H9 (cell line): Measurements from ENCODE around the gene HOMER3. TPM values are rescaled to one million over a fixed set of nuclear protein-coding genes. Genes with fewer than 3 reads are reported as not detected.

Experiments
- DNase-seq: peaks from one replicate; pipeline ENCODE4 v3.0.0-alpha.2; 2017
- H2AFZ ChIP-seq: one replicate; pipeline ENCODE4 v1.6.1; 2013; ENCODE audit warnings: mild to moderate bottlenecking, low read length, control low read depth, moderate library complexity
- H2AK5ac ChIP-seq: 2 replicates; pipeline ENCODE4 v1.6.1; 2013; ENCODE audit warnings: low read length, control low read depth, mixed read lengths; ENCODE audit not compliant: insufficient read length
- H2BK120ac ChIP-seq: one replicate; pipeline ENCODE4 v1.6.1; 2013; ENCODE audit warnings: low read depth, mild to moderate bottlenecking, low read length, control low read depth, inconsistent platforms; ENCODE audit not compliant: poor library complexity, severe bottlenecking
- H2BK12ac ChIP-seq: 2 replicates; pipeline ENCODE4 v1.6.1; 2013; ENCODE audit warnings: low read length, control low read depth, mixed read lengths, low read depth; ENCODE audit not compliant: insufficient read length
- H2BK15ac ChIP-seq: 2 replicates; pipeline ENCODE4 v1.6.1; 2013; ENCODE audit warnings: low read depth, low read length, control low read depth
- H2BK20ac ChIP-seq: one replicate; pipeline ENCODE4 v1.6.1; 2013; ENCODE audit warnings: low read depth, mild to moderate bottlenecking, low read length, control low read depth, inconsistent platforms; ENCODE audit not compliant: poor library complexity, severe bottlenecking
- H2BK5ac ChIP-seq: 2 replicates; pipeline ENCODE4 v1.6.1; 2013; ENCODE audit warnings: low read length, control low read depth, mixed read lengths; ENCODE audit not compliant: insufficient read length
- H3K14ac ChIP-seq: 2 replicates; pipeline ENCODE4 v1.6.1; 2013; ENCODE audit warnings: low read length, control low read depth; ENCODE audit not compliant: insufficient read depth
- H3K18ac ChIP-seq: 2 replicates; pipeline ENCODE4 v1.6.1; 2013; ENCODE audit warnings: low read depth, mild to moderate bottlenecking, mixed read lengths, low read length, control low read depth; ENCODE audit not compliant: insufficient read length
- H3K23ac ChIP-seq: 2 replicates; pipeline ENCODE4 v1.6.1; 2013; ENCODE audit warnings: low read length, control low read depth, mixed read lengths, low read depth; ENCODE audit not compliant: insufficient read length
- H3K23me2 ChIP-seq: 2 replicates; pipeline ENCODE4 v1.6.1; 2013; ENCODE audit warnings: low read depth, mild to moderate bottlenecking, mixed read lengths, low read length, control low read depth; ENCODE audit not compliant: insufficient read length, poor library complexity, severe bottlenecking
- H3K27ac ChIP-seq: 2 replicates; pipeline ENCODE4 v1.5.1; 2013; ENCODE audit warnings: low read length, control low read depth, mixed read lengths, low read depth; ENCODE audit not compliant: insufficient read length
- H3K27me3 ChIP-seq: 2 replicates; pipeline ENCODE4 v1.6.1; 2013; ENCODE audit warnings: low read length, control low read depth, inconsistent platforms; ENCODE audit not compliant: insufficient read depth
- H3K4ac ChIP-seq: 2 replicates; pipeline ENCODE4 v1.6.1; 2013; ENCODE audit warnings: low read depth, mild to moderate bottlenecking, control low read depth, inconsistent platforms, low read length, moderate library complexity
- H3K4me1 ChIP-seq: 2 replicates; pipeline ENCODE4 v1.6.1; 2013; ENCODE audit warnings: low read length, control low read depth, inconsistent platforms; ENCODE audit not compliant: insufficient read depth
- H3K4me2 ChIP-seq: 2 replicates; pipeline ENCODE4 v1.6.1; 2013; ENCODE audit warnings: low read length, control low read depth, mixed read lengths; ENCODE audit not compliant: insufficient read length, insufficient read depth
- H3K56ac ChIP-seq: 2 replicates; pipeline ENCODE4 v1.6.1; 2013; ENCODE audit warnings: low read depth, mild to moderate bottlenecking, mixed read lengths, low read length, control low read depth; ENCODE audit not compliant: insufficient read length
- H3K79me1 ChIP-seq: 2 replicates; pipeline ENCODE4 v1.6.1; 2013; ENCODE audit warnings: low read depth, mild to moderate bottlenecking, moderate library complexity, low read length, control low read depth, inconsistent platforms; ENCODE audit not compliant: insufficient read depth, poor library complexity, severe bottlenecking
- H3K79me2 ChIP-seq: 2 replicates; pipeline ENCODE4 v1.6.1; 2013; ENCODE audit warnings: low read length, control low read depth, inconsistent platforms; ENCODE audit not compliant: insufficient read depth
- H3K9ac ChIP-seq: 2 replicates; pipeline ENCODE4 v1.6.1; 2013; ENCODE audit warnings: low read length, control low read depth, mixed read lengths; ENCODE audit not compliant: insufficient read length; ENCODE audit errors: extremely low read depth
- H3K9me3 ChIP-seq: one replicate; pipeline ENCODE4 v1.6.1; 2013; ENCODE audit warnings: low read depth, low read length, inconsistent platforms; ENCODE audit not compliant: control insufficient read depth
- H3T11ph ChIP-seq: one replicate; pipeline ENCODE4 v1.6.1; 2013; ENCODE audit warnings: mild to moderate bottlenecking, low read length, control low read depth, inconsistent platforms
- H4K20me1 ChIP-seq: one replicate; pipeline ENCODE4 v1.6.1; 2013; ENCODE audit not compliant: control insufficient read depth, insufficient read length, insufficient read depth
- H4K5ac ChIP-seq: 2 replicates; pipeline ENCODE4 v1.6.1; 2013; ENCODE audit warnings: low read depth, mild to moderate bottlenecking, mixed read lengths, low read length, control low read depth; ENCODE audit not compliant: insufficient read length
- H4K8ac ChIP-seq: replicated peaks from 2 replicates; pipeline ENCODE4 v1.6.1; 2013; ENCODE audit warnings: low read length, control low read depth, mixed read lengths, low read depth; ENCODE audit not compliant: insufficient read length
- H4K91ac ChIP-seq: 2 replicates; pipeline ENCODE4 v1.6.1; 2013; ENCODE audit warnings: low read depth, mild to moderate bottlenecking, moderate library complexity, mixed read lengths, low read length, control low read depth; ENCODE audit not compliant: insufficient read length
- H3K27ac Mint-ChIP-seq, 3 experiments: 2 replicates in 2 of 3; 3 replicates in 1 of 3; pipeline ENCODE4 v1.8.0; 2020 to 2021; ENCODE audit warnings: mixed read lengths in 3 of 3, mild to moderate bottlenecking in 1 of 3, moderate library complexity in 1 of 3
- H3K27me3 Mint-ChIP-seq: 2 replicates; pipeline ENCODE4 v1.8.0; 2021; ENCODE audit warnings: low read depth, mild to moderate bottlenecking, moderate library complexity, mixed read lengths
- H3K36me3 Mint-ChIP-seq, 3 experiments: 2 replicates in 2 of 3; 3 replicates in 1 of 3; pipeline ENCODE4 v1.8.0; 2020 to 2021; ENCODE audit warnings: low read depth in 3 of 3, mixed read lengths in 3 of 3; ENCODE audit not compliant: insufficient read depth in 1 of 3
- H3K4me1 Mint-ChIP-seq, 2 experiments: 2 replicates each; pipeline ENCODE4 v1.8.0; 2020; ENCODE audit warnings: mixed read lengths in 2 of 2
- H3K4me3 Mint-ChIP-seq, 2 experiments: 2 replicates in 1 of 2; 3 replicates in 1 of 2; pipeline ENCODE4 v1.8.0; 2020 to 2021; ENCODE audit warnings: mild to moderate bottlenecking in 2 of 2, mixed read lengths in 2 of 2, moderate library complexity in 1 of 2
- H3K9me3 Mint-ChIP-seq, 2 experiments: 2 replicates in 1 of 2; 3 replicates in 1 of 2; pipeline ENCODE4 v1.8.0; 2020; ENCODE audit warnings: mild to moderate bottlenecking in 2 of 2, mixed read lengths in 2 of 2, moderate library complexity in 1 of 2
- WGBS: extraction: QIAGEN DNeasy Blood & Tissue Kit; methylation state at CpG from one replicate; pipeline ENCODE4 v1.1.7; 2013; ENCODE audit warnings: missing lambda C conversion rate, low lambda C conversion rate, mixed read lengths; ENCODE audit not compliant: insufficient read length; ENCODE audit errors: extremely low coverage; 5-methylcytosine and 5-hydroxymethylcytosine counted together
- total RNA-seq: library from RNA; stranded (reverse); gene quantifications from 2 replicates; pipeline ENCODE4 v1.2.1, GENCODE V29; 2021
- TF ChIP-seq, protein P1 (sequence below): fragments of 200-600 bp; sonication (generic); conservative IDR thresholded peaks from 3 replicates; pipeline ENCODE4 v1.8.0; 2021; ENCODE audit warnings: antibody characterized with exemption, mild to moderate bottlenecking

The HOMER3 gene
- total RNA-seq, 1 experiment from 2014 or later = 20.2 TPM

DNA sequence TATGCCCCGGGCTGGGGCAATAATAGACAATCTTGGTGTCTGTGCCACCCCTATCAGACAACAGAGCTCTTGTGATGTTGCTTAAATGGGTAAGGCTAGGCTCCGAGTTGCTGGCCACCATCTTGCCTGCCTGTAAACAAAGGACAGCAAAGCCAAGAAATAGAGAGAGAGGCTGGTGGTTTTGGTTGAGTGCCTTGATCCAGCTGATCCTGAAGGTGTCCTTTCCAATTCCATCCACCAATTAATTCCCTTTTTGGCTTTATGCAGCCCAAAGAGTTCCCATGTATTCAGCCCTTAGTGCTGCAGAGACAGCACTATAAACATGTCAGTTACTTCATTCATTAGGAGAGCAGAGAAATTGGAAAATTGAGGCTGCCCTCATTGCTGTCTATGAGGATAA lies 41.7 kb upstream of the HOMER3 start:
- H3K23me2 ChIP-seq = no peaks in the 10 kb centered on the region
- no peak overlapping the region for H3K18ac ChIP-seq
- no peak overlapping the region for H3K23ac ChIP-seq
- H4K91ac ChIP-seq = no peak overlapping the region
- H2BK5ac ChIP-seq = no peak overlapping the region
- H3K79me2 ChIP-seq = no peaks in the 10 kb centered on the region
- H3K4me3 Mint-ChIP-seq = no peak overlapping the region
- H3K9me3 Mint-ChIP-seq = no peaks in the 10 kb centered on the region
- H3T11ph ChIP-seq = no peak overlapping the region
- H3K9me3 ChIP-seq = no peaks in the 10 kb centered on the region
- H3K79me1 ChIP-seq = no peaks in the 10 kb centered on the region
- no peak for DNase-seq
- H3K36me3 Mint-ChIP-seq = no peaks in the 10 kb centered on the region
- TF ChIP-seq, protein P1, sequence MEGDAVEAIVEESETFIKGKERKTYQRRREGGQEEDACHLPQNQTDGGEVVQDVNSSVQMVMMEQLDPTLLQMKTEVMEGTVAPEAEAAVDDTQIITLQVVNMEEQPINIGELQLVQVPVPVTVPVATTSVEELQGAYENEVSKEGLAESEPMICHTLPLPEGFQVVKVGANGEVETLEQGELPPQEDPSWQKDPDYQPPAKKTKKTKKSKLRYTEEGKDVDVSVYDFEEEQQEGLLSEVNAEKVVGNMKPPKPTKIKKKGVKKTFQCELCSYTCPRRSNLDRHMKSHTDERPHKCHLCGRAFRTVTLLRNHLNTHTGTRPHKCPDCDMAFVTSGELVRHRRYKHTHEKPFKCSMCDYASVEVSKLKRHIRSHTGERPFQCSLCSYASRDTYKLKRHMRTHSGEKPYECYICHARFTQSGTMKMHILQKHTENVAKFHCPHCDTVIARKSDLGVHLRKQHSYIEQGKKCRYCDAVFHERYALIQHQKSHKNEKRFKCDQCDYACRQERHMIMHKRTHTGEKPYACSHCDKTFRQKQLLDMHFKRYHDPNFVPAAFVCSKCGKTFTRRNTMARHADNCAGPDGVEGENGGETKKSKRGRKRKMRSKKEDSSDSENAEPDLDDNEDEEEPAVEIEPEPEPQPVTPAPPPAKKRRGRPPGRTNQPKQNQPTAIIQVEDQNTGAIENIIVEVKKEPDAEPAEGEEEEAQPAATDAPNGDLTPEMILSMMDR = no peak
- H2BK20ac ChIP-seq = no peak overlapping the region
- H3K56ac ChIP-seq = no peak overlapping the region
- H3K14ac ChIP-seq = no peak overlapping the region
- H3K27ac ChIP-seq = no peak overlapping the region
- H2BK15ac ChIP-seq = no peak overlapping the region
- peaks cover 2% of the 10 kb centered on the region for H4K20me1 ChIP-seq
- H2AK5ac ChIP-seq = no peak overlapping the region
- H4K5ac ChIP-seq = no peak overlapping the region
- H3K4ac ChIP-seq = no peak overlapping the region
- no peak overlapping the region for H4K8ac ChIP-seq
- H3K4me1 ChIP-seq = no peaks in the 10 kb centered on the region
- H2BK12ac ChIP-seq = no peak overlapping the region
- H3K27me3 Mint-ChIP-seq = peaks cover 41% of the 10 kb centered on the region
- H3K9ac ChIP-seq = no peak overlapping the region
- no peak overlapping the region for H2BK120ac ChIP-seq
- peaks cover 5 to 14% of the 10 kb centered on the region in 2 experiments; a peak in 2 of 4 replicates for H3K4me1 Mint-ChIP-seq
- no peak overlapping the region for H2AFZ ChIP-seq
- no peak overlapping the region for H3K27ac Mint-ChIP-seq
- no peak overlapping the region for H3K4me2 ChIP-seq
- no peaks in the 10 kb centered on the region for H3K27me3 ChIP-seq
- no CpG with 5 or more reads among the region's 2 CpGs for WGBS
